B cell (primary cell): ENCODE results near the gene LYZL2.

Source experiments
- EZH2 ChIP-seq: IDR thresholded peaks from 2 replicates; pipeline ENCODE4 v1.6.1; 2012; ENCODE audit warnings: borderline replicate concordance, low read depth, mild to moderate bottlenecking, moderate library complexity, low read length; ENCODE audit not compliant: insufficient read depth, poor library complexity, severe bottlenecking
- TF ChIP-seq, protein P1 (sequence below): fragments of 200-600 bp; IDR thresholded peaks from one replicate; pipeline ENCODE4 v1.8.0; 2022; ENCODE audit warnings: antibody characterized with exemption, mild to moderate bottlenecking

DNA sequence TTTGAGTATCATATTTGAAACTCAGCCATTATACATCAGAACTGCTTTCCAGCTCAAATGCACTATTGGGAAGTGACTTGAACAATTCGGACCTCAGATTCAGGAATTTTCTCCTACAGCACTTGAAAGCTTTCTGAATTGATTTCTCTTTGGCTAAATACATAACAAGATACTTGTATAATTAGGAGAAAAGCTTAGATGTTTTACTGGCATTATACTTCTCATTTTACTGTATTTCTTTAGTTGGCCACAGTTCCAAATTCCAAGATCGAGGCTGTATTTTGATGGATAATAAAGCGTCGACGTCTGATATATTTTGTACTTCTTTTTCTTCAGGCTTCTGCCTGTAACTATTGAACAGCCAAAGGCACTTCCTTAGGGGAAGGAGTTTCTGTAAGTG lies 26.7 kb upstream of the LYZL2 start:
- TF ChIP-seq, protein P1, sequence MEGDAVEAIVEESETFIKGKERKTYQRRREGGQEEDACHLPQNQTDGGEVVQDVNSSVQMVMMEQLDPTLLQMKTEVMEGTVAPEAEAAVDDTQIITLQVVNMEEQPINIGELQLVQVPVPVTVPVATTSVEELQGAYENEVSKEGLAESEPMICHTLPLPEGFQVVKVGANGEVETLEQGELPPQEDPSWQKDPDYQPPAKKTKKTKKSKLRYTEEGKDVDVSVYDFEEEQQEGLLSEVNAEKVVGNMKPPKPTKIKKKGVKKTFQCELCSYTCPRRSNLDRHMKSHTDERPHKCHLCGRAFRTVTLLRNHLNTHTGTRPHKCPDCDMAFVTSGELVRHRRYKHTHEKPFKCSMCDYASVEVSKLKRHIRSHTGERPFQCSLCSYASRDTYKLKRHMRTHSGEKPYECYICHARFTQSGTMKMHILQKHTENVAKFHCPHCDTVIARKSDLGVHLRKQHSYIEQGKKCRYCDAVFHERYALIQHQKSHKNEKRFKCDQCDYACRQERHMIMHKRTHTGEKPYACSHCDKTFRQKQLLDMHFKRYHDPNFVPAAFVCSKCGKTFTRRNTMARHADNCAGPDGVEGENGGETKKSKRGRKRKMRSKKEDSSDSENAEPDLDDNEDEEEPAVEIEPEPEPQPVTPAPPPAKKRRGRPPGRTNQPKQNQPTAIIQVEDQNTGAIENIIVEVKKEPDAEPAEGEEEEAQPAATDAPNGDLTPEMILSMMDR, result no peak
- TF ChIP-seq EZH2, result no peak
